ENCODE measurements around the gene DOCK9.

GRCh38 chr13:98856983-98857382, 120.9 kb downstream of the DOCK9 start:
- TF ChIP-seq EZH2 (IDR thresholded peaks at IDR 0.05; ENCODE audit: insufficient read depth, low read length) (no peak), CTCF (IDR thresholded peaks at IDR 0.05; ENCODE audit: insufficient read depth, low read depth, low read length) (no peak)
